ENCODE results near the gene KCTD11. TPM values are rescaled to one million over a fixed set of nuclear protein-coding genes. Genes with fewer than 3 reads are reported as not detected.
"Not testable (repeated sequence)": the region's sequence is repeated elsewhere in the genome, so short reads cannot be mapped to it uniquely, and the experiment has no call there.

The KCTD11 gene
- polyA plus RNA-seq, 1 donor (not counting 4 experiments of a cell fraction or from before 2014, with no cell fraction given): 18.5 TPM

DNA sequence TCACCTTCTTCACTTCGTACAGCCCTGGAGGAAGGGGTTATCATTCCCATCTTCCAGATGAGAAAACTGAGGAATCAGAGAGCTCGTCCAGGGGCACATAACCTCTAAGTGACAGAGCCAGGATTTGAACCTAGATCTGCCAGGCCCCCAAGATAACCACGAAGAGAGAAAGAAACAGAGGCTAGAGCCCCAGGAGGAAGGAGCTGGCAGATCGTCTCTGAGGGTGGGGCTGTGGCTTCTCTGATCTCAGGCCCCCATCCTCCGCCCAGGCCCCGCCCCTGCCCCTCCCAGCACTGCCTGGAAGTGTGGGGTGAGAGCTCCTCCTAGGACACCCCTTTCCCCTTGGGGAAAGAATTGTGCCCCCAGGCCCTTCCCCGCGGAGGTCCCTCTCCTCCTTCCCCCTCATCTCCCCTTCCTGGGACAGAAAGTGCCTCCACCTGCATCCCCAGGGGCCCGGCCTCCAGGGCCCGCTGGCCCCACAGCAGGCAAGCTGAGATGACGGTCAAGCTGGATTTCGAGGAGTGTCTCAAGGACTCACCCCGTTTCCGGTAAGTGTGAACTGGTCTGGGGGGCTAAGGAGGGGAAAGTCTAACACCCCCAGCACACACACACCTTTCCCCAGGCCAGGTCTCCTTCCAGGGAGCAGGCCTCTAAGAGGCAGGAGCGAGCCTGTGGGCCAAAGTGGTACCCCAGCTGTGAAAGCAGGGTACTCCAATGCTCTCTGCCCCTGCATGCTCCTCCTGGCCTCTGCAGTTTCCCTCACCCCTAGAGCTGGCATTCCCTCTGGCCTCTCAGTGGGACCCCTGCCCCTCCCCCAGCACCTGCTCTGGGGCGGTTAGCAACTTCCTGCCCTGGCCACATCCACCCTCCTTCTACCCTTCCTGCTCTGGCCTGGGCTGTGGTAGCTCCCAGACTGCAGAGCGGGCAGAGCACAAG, 15.5 kb upstream of the KCTD11 start, which contains the start of gene ACAP1:
Gene ACAP1 (plus strand): TSS at position 290 of the 936 bp plus-strand sequence. CDS start 206 bp downstream, at position 496.
- H3K27me3 ChIP-seq (ENCODE audit: control insufficient read depth, extremely low read depth, insufficient read depth, low read length): peaks cover 1% of the 10 kb centered on the region
- no peaks in the 10 kb centered on the region for H3K9me3 ChIP-seq (ENCODE audit: control insufficient read depth, low read depth, low read length)
- H3K4me1 ChIP-seq (ENCODE audit: control insufficient read depth, extremely low read depth, insufficient read depth, low read length): no peaks in the 10 kb centered on the region
- no peak for DNase-seq (ENCODE audit: low read depth, low spot score)
- no peak within 1 kb of the TSS for H3K4me2 ChIP-seq (ENCODE audit: control insufficient read depth, extremely low read depth, insufficient read depth, low read depth, low read length)
- no peaks in the 10 kb centered on the region for H3K9me1 ChIP-seq (ENCODE audit: control insufficient read depth, extremely low read depth, insufficient read depth, low read length)
- FAIRE-seq: no peak
- no peaks in the 10 kb centered on the region for H3K79me2 ChIP-seq (ENCODE audit: control insufficient read depth, insufficient read depth, low read length)
- dilution Hi-C loops (cut with MboI; ENCODE audit: extremely low pct_ligation_motif_present, low sequenced_read_pairs): no loop called here
- no peak within 1 kb of the TSS for H3K4me3 ChIP-seq (ENCODE audit: control insufficient read depth in 2 of 3, extremely low read depth in 1 of 3, insufficient read depth in 2 of 3, low read depth in 1 of 3, low read length in 3 of 3)
- H3K9ac ChIP-seq (ENCODE audit: control insufficient read depth, extremely low read depth, insufficient read depth, low read length): no peak within 1 kb of the TSS
- H3K36me3 ChIP-seq (ENCODE audit: control insufficient read depth in 2 of 2, extremely low read depth in 1 of 2, insufficient read depth in 2 of 2, low read length in 2 of 2): no peaks in the 10 kb centered on the region
- H2AFZ ChIP-seq (ENCODE audit: control insufficient read depth, low read length): no peak within 1 kb of the TSS
- no peak within 1 kb of the TSS for H3K27ac ChIP-seq (ENCODE audit: control insufficient read depth, insufficient read depth, low read length)
- no peak for TF ChIP-seq EZH2 (IDR thresholded peaks at IDR 0.05; ENCODE audit: low read length)
- TF ChIP-seq, protein P1, sequence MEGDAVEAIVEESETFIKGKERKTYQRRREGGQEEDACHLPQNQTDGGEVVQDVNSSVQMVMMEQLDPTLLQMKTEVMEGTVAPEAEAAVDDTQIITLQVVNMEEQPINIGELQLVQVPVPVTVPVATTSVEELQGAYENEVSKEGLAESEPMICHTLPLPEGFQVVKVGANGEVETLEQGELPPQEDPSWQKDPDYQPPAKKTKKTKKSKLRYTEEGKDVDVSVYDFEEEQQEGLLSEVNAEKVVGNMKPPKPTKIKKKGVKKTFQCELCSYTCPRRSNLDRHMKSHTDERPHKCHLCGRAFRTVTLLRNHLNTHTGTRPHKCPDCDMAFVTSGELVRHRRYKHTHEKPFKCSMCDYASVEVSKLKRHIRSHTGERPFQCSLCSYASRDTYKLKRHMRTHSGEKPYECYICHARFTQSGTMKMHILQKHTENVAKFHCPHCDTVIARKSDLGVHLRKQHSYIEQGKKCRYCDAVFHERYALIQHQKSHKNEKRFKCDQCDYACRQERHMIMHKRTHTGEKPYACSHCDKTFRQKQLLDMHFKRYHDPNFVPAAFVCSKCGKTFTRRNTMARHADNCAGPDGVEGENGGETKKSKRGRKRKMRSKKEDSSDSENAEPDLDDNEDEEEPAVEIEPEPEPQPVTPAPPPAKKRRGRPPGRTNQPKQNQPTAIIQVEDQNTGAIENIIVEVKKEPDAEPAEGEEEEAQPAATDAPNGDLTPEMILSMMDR (optimal IDR thresholded peaks at IDR 0.05 in 1 of 3, IDR thresholded peaks at IDR 0.05 in 1 of 3, conservative IDR thresholded peaks at IDR 0.05 in 1 of 3; ENCODE audit: extremely low read depth in 1 of 3, insufficient read depth in 2 of 3, low read length in 3 of 3): no peak
- H4K20me1 ChIP-seq (ENCODE audit: control insufficient read depth, extremely low read depth, insufficient read depth, low read length): no peaks in the 10 kb centered on the region

DNA sequence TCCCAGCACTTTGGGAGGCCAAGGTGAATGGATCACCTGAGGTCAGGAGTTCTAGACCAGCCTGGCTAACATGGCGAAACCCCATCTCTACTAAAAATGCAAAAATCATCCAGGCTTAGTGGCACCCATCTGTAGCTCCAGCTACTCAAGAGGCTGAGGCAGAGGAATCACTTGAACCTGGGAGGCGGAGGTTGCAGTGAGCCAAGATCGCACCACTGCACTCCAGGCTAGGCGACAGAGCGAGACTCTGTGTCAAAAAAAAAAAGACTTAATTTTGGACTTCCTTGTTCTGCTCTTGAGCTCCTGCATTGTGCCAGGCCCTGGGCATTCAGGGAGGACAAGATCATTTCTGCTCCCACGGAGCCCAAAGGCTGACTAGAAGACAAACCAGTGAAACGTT, 14.4 kb upstream of the KCTD11 start:
- H3K9me3 ChIP-seq (ENCODE audit: control insufficient read depth, low read depth, low read length); H3K9me1 ChIP-seq (ENCODE audit: control insufficient read depth, extremely low read depth, insufficient read depth, low read length); H3K4me2 ChIP-seq (ENCODE audit: control insufficient read depth, extremely low read depth, insufficient read depth, low read depth, low read length); FAIRE-seq; dilution Hi-C loops (cut with MboI; ENCODE audit: extremely low pct_ligation_motif_present, low sequenced_read_pairs); H3K4me1 ChIP-seq (ENCODE audit: control insufficient read depth, extremely low read depth, insufficient read depth, low read length); DNase-seq (ENCODE audit: low read depth, low spot score); H3K4me3 ChIP-seq (ENCODE audit: control insufficient read depth in 2 of 3, extremely low read depth in 1 of 3, insufficient read depth in 2 of 3, low read depth in 1 of 3, low read length in 3 of 3); H3K36me3 ChIP-seq (ENCODE audit: control insufficient read depth in 2 of 2, extremely low read depth in 1 of 2, insufficient read depth in 2 of 2, low read length in 2 of 2); H3K9ac ChIP-seq (ENCODE audit: control insufficient read depth, extremely low read depth, insufficient read depth, low read length); H3K27ac ChIP-seq (ENCODE audit: control insufficient read depth, insufficient read depth, low read length); H3K27me3 ChIP-seq (ENCODE audit: control insufficient read depth, extremely low read depth, insufficient read depth, low read length); H3K79me2 ChIP-seq (ENCODE audit: control insufficient read depth, insufficient read depth, low read length); H4K20me1 ChIP-seq (ENCODE audit: control insufficient read depth, extremely low read depth, insufficient read depth, low read length); H2AFZ ChIP-seq (ENCODE audit: control insufficient read depth, low read length): not testable (repeated sequence)

Measured in keratinocyte (primary cell).